WTC11 (cell line): Measurements from ENCODE around the gene ABCG4. TPM values are rescaled to one million over a fixed set of nuclear protein-coding genes. Genes with fewer than 3 reads are reported as not detected.

Source experiments
- ATAC-seq: fragments of 200-7000 bp; cut with Tn5 transposase; 2 replicates; pipeline ENCODE4 v1.10.0; 2021; ENCODE audit warnings: mild to moderate bottlenecking, moderate library complexity
- CTCF ChIA-PET: fragments of 300-600 bp; sonication (Branson Sonifier 250); formaldehyde crosslinking; loops from one replicate; lab custom pipeline; 2021; ENCODE audit warnings: antibody characterized with exemption; lab: Charles Lee
- POLR2A ChIA-PET: fragments of 350-600 bp; sonication (Branson Sonifier 250); formaldehyde crosslinking; loops from one replicate; lab custom pipeline; 2021; ENCODE audit warnings: antibody characterized with exemption; lab: Charles Lee
- DNase-seq: peaks from one replicate; pipeline ENCODE4 v3.0.0; 2021; ENCODE audit warnings: low spot score
- H3K27ac Mint-ChIP-seq: 2 replicates; pipeline ENCODE4 v1.8.0; 2021; ENCODE audit warnings: mixed read lengths
- H3K27me3 Mint-ChIP-seq: 2 replicates; pipeline ENCODE4 v1.8.0; 2021; ENCODE audit warnings: low read depth, mild to moderate bottlenecking, moderate library complexity, mixed read lengths
- H3K36me3 Mint-ChIP-seq: 2 replicates; pipeline ENCODE4 v1.8.0; 2021; ENCODE audit warnings: mixed read lengths
- H3K4me1 Mint-ChIP-seq: 2 replicates; pipeline ENCODE4 v1.8.0; 2022; ENCODE audit warnings: mixed read lengths
- H3K4me3 Mint-ChIP-seq: 2 replicates; pipeline ENCODE4 v1.8.0; 2021; ENCODE audit warnings: mild to moderate bottlenecking, moderate library complexity, mixed read lengths
- H3K9me3 Mint-ChIP-seq: 2 replicates; pipeline ENCODE4 v1.8.0; 2021; ENCODE audit warnings: mixed read lengths
- ATF2 ChIP-seq: sonication (generic); formaldehyde crosslinking; IDR thresholded peaks from 2 replicates; pipeline ENCODE4 v1.8.1; 2022; ENCODE audit warnings: low read depth, missing genetic modification reagents, borderline replicate concordance
- CDX4 ChIP-seq: fragments of 250-450 bp; sonication (Bioruptor Pico); IDR thresholded peaks from 2 replicates; pipeline ENCODE4 v1.9.0; 2021; ENCODE audit warnings: moderate library complexity, mild to moderate bottlenecking, inconsistent platforms, borderline replicate concordance
- CREM ChIP-seq: sonication (generic); formaldehyde crosslinking; IDR thresholded peaks from 2 replicates; pipeline ENCODE4 v1.8.1; 2022; ENCODE audit warnings: mild to moderate bottlenecking, missing genetic modification reagents, moderate library complexity
- E2F4 ChIP-seq: sonication (generic); formaldehyde crosslinking; IDR thresholded peaks from 2 replicates; pipeline ENCODE4 v1.8.1; 2022; ENCODE audit warnings: low read depth, mild to moderate bottlenecking, moderate library complexity, missing genetic modification reagents, borderline replicate concordance
- ERG ChIP-seq: fragments of 250-450 bp; sonication (Bioruptor Pico); IDR thresholded peaks from 2 replicates; pipeline ENCODE4 v1.8.0; 2021; ENCODE audit warnings: mild to moderate bottlenecking
- ETV6 ChIP-seq: sonication (generic); formaldehyde crosslinking; IDR thresholded peaks from 2 replicates; pipeline ENCODE4 v1.8.1; 2022; ENCODE audit warnings: mild to moderate bottlenecking, missing genetic modification reagents
- FOXK1 ChIP-seq: sonication (generic); formaldehyde crosslinking; IDR thresholded peaks from 2 replicates; pipeline ENCODE4 v1.8.0; 2022; ENCODE audit warnings: mild to moderate bottlenecking, moderate library complexity, missing genetic modification reagents
- HMGA2 ChIP-seq: fragments of 250-450 bp; sonication (Bioruptor Pico); IDR thresholded peaks from 2 replicates; pipeline ENCODE4 v1.4.0; 2021; ENCODE audit warnings: mild to moderate bottlenecking, moderate library complexity
- JAZF1 ChIP-seq: fragments of 250-450 bp; sonication (Bioruptor Pico); IDR thresholded peaks from 2 replicates; pipeline ENCODE4 v1.9.0; 2021; ENCODE audit warnings: moderate library complexity, mild to moderate bottlenecking, inconsistent platforms
- MYBL2 ChIP-seq: sonication (generic); formaldehyde crosslinking; IDR thresholded peaks from 2 replicates; pipeline ENCODE4 v1.8.1; 2023; ENCODE audit warnings: mild to moderate bottlenecking, moderate library complexity, missing genetic modification reagents
- NFE2L1 ChIP-seq: sonication (generic); formaldehyde crosslinking; IDR thresholded peaks from 2 replicates; pipeline ENCODE4 v1.8.1; 2023; ENCODE audit warnings: missing genetic modification reagents
- SMAD4 ChIP-seq: sonication (generic); formaldehyde crosslinking; IDR thresholded peaks from 2 replicates; pipeline ENCODE4 v1.8.0; 2022; ENCODE audit warnings: mild to moderate bottlenecking, missing genetic modification reagents
- SOX15 ChIP-seq: fragments of 250-450 bp; sonication (Bioruptor Pico); IDR thresholded peaks from 2 replicates; pipeline ENCODE4 v1.9.0; 2021; ENCODE audit warnings: mild to moderate bottlenecking
- SP1 ChIP-seq: sonication (generic); formaldehyde crosslinking; conservative IDR thresholded peaks from 2 replicates; pipeline ENCODE4 v1.8.1; 2022; ENCODE audit warnings: missing genetic modification reagents
- TCF7 ChIP-seq: sonication (generic); formaldehyde crosslinking; IDR thresholded peaks from 2 replicates; pipeline ENCODE4 v1.8.0; 2022; ENCODE audit warnings: mild to moderate bottlenecking, low read depth, missing genetic modification reagents, moderate library complexity
- TP53 ChIP-seq: sonication (generic); formaldehyde crosslinking; IDR thresholded peaks from 2 replicates; pipeline ENCODE4 v1.8.1; 2023; ENCODE audit warnings: mild to moderate bottlenecking, missing genetic modification reagents
- ZBTB43 ChIP-seq: sonication (generic); formaldehyde crosslinking; IDR thresholded peaks from 2 replicates; pipeline ENCODE4 v1.8.1; 2023; ENCODE audit warnings: mild to moderate bottlenecking, missing genetic modification reagents
- ZNF263 ChIP-seq: sonication (generic); formaldehyde crosslinking; IDR thresholded peaks from 2 replicates; pipeline ENCODE4 v1.8.1; 2022; ENCODE audit warnings: low read depth, mild to moderate bottlenecking, moderate library complexity, missing genetic modification reagents
- ZNF416 ChIP-seq: fragments of 250-450 bp; sonication (Bioruptor Pico); IDR thresholded peaks from 2 replicates; pipeline ENCODE4 v1.9.0; 2021; ENCODE audit warnings: mild to moderate bottlenecking, inconsistent platforms
- ZNF532 ChIP-seq: fragments of 250-450 bp; sonication (Bioruptor Pico); IDR thresholded peaks from 2 replicates; pipeline ENCODE4 v1.9.0; 2021; ENCODE audit warnings: mild to moderate bottlenecking, borderline replicate concordance
- ZNF671 ChIP-seq: fragments of 250-450 bp; sonication (Bioruptor Pico); IDR thresholded peaks from 2 replicates; pipeline ENCODE4 v1.8.0; 2021; ENCODE audit warnings: mild to moderate bottlenecking
- ZSCAN18 ChIP-seq: fragments of 250-450 bp; sonication (Bioruptor Pico); IDR thresholded peaks from 2 replicates; pipeline ENCODE4 v2.1.2; 2022; ENCODE audit warnings: mild to moderate bottlenecking, moderate library complexity
- total RNA-seq: library from RNA; stranded (reverse); gene quantifications from 3 replicates; pipeline ENCODE4 v1.2.3, GENCODE V29; 2021

The ABCG4 gene
- total RNA-seq, 1 experiment from 2014 or later: 4.4 TPM

GRCh38 chr11:119169282-119169719 is 20.4 kb downstream of the ABCG4 start (continued):
- TF ChIP-seq ERG (CRISPR knock-in tag): no peak
- TF ChIP-seq TP53: no peak
- TF ChIP-seq ZNF671: no peak

- no peak for TF ChIP-seq HMGA2 (CRISPR knock-in tag)
- no peak for TF ChIP-seq CREM (CRISPR knock-in tag)
- TF ChIP-seq MYBL2 (CRISPR knock-in tag): no peak
- TF ChIP-seq ZNF532: no peak
- no peak for TF ChIP-seq TCF7 (CRISPR knock-in tag)
- no peak for TF ChIP-seq SOX15
- no peak for TF ChIP-seq ZBTB43
- no peak for TF ChIP-seq SP1
- no peak for TF ChIP-seq ATF2 (CRISPR knock-in tag)
- no peak for TF ChIP-seq ZSCAN18 (CRISPR knock-in tag)
- no peak for TF ChIP-seq JAZF1 (CRISPR knock-in tag)
- no peak for TF ChIP-seq ETV6 (CRISPR knock-in tag)
- no peak for TF ChIP-seq NFE2L1 (CRISPR knock-in tag)
- no peak for TF ChIP-seq CDX4 (CRISPR knock-in tag)
- TF ChIP-seq SMAD4 (CRISPR knock-in tag): no peak
- TF ChIP-seq FOXK1 (CRISPR knock-in tag): no peak
- TF ChIP-seq ZNF263 (CRISPR knock-in tag): no peak
- no peak for TF ChIP-seq E2F4 (CRISPR knock-in tag)
- TF ChIP-seq ZNF416 (CRISPR knock-in tag): no peak
- Mint-ChIP-seq H3K36me3 (peaks cover 3% of the 10 kb centered on the region; the same call in 1 of the 2 replicates), H3K27me3 (no peaks in the 10 kb centered on the region), H3K4me1 (peaks cover 16% of the 10 kb centered on the region), H3K4me3 (no peak overlapping the region), H3K9me3 (no peaks in the 10 kb centered on the region), H3K27ac (no peak overlapping the region)
- CTCF ChIA-PET: interaction anchor here (0.7 to 2.2 kb wide), 2 partner anchors 19 to 70 kb away, joined by 3 to 6 read pairs; no protein-coding TSS in a partner anchor
- DNase-seq (no peak), ATAC-seq (no peak)
- POLR2A ChIA-PET: no interaction called here
Measured at GRCh38 chr11:119172513-119172912, 23.7 kb downstream of the ABCG4 start.
